ENCODE results near the gene NR2F1-AS1.
"Not testable (repeated sequence)": the region's sequence is repeated elsewhere in the genome, so short reads cannot be mapped to it uniquely, and the experiment has no call there.

Gene NR2F1-AS1

GRCh38 chr5:93567424-93567823, 13.6 kb downstream of the NR2F1-AS1 start:
- TF ChIP-seq CTCF (IDR thresholded peaks at IDR 0.05; ENCODE audit: low read depth, low read length), result no peak
- DNase-seq (ENCODE audit: low read depth, low spot score), result peak; percentile 10
- no peak overlapping the region for H3K4me3 ChIP-seq (ENCODE audit: low read depth, low read length)
- in situ Hi-C loops (cut with HindIII; ENCODE audit: low sequenced_read_pairs), result no loop called here

GRCh38 chr5:93566091-93566490, 14.9 kb downstream of the NR2F1-AS1 start:
- no peak overlapping the region for H3K4me3 ChIP-seq (ENCODE audit: low read depth, low read length)
- DNase-seq (ENCODE audit: low read depth, low spot score), result peak; percentile 18
- in situ Hi-C loops (cut with HindIII; ENCODE audit: low sequenced_read_pairs), result no loop called here
- TF ChIP-seq CTCF (IDR thresholded peaks at IDR 0.05; ENCODE audit: low read depth, low read length), result no peak

GRCh38 chr5:93557021-93557604, 23.9 kb downstream of the NR2F1-AS1 start:
- no peak for DNase-seq (ENCODE audit: low read depth, low spot score)
- in situ Hi-C loops (cut with HindIII; ENCODE audit: low sequenced_read_pairs), result no loop called here
- no peak overlapping the region for H3K4me3 ChIP-seq (ENCODE audit: low read depth, low read length)
- no peak for TF ChIP-seq CTCF (IDR thresholded peaks at IDR 0.05; ENCODE audit: low read depth, low read length)

- DNase-seq (ENCODE audit: low read depth, low spot score); in situ Hi-C loops (cut with HindIII; ENCODE audit: low sequenced_read_pairs): not testable (repeated sequence)
Measured at GRCh38 chr5:93549594-93549993, 31.4 kb downstream of the NR2F1-AS1 start.

GRCh38 chr5:93545872-93546271, 35.1 kb downstream of the NR2F1-AS1 start:
- in situ Hi-C loops (cut with HindIII; ENCODE audit: low sequenced_read_pairs), result no loop called here
- DNase-seq (ENCODE audit: low read depth, low spot score), result no peak
- TF ChIP-seq CTCF (IDR thresholded peaks at IDR 0.05; ENCODE audit: low read depth, low read length), result no peak
- H3K4me3 ChIP-seq (ENCODE audit: low read depth, low read length), result no peak overlapping the region

More at GRCh38 chr5:93549594-93549993, 31.4 kb downstream of the NR2F1-AS1 start:
- H3K4me3 ChIP-seq (ENCODE audit: low read depth, low read length), result not testable (repeated sequence)

GRCh38 chr5:93532370-93532769, 48.6 kb downstream of the NR2F1-AS1 start:
- in situ Hi-C loops (cut with HindIII; ENCODE audit: low sequenced_read_pairs), result no loop called here
- no peak overlapping the region for H3K4me3 ChIP-seq (ENCODE audit: low read depth, low read length)
- DNase-seq (ENCODE audit: low read depth, low spot score), result peak; percentile 96
- no peak for TF ChIP-seq CTCF (IDR thresholded peaks at IDR 0.05; ENCODE audit: low read depth, low read length)

GRCh38 chr5:93521815-93522214, 59.2 kb downstream of the NR2F1-AS1 start:
- DNase-seq (ENCODE audit: low read depth, low spot score); in situ Hi-C loops (cut with HindIII; ENCODE audit: low sequenced_read_pairs); H3K4me3 ChIP-seq (ENCODE audit: low read depth, low read length): not testable (repeated sequence)

GRCh38 chr5:93519740-93520139, 61.3 kb downstream of the NR2F1-AS1 start:
- DNase-seq (ENCODE audit: low read depth, low spot score), result peak; percentile 47
- no peak for TF ChIP-seq CTCF (IDR thresholded peaks at IDR 0.05; ENCODE audit: low read depth, low read length)
- in situ Hi-C loops (cut with HindIII; ENCODE audit: low sequenced_read_pairs), result no loop called here
- H3K4me3 ChIP-seq (ENCODE audit: low read depth, low read length), result no peak overlapping the region

Data from astrocyte of the spinal cord (primary cell).